SK-N-SH treated with all-trans-retinoic acid at 6 μM for 48 hours (cell line): ENCODE measurements around the gene TNFSF13.

Experiments used
- ATAC-seq: fragments of 200-7000 bp; cut with Tn5 transposase; 3 replicates; pipeline ENCODE4 v1.9.1; 2020; ENCODE audit warnings: mild to moderate bottlenecking, moderate library complexity
- ARNTL ChIP-seq: fragments of 450-650 bp; formaldehyde crosslinking; IDR thresholded peaks from 2 replicates; pipeline ENCODE4 v1.5.0; 2020; ENCODE audit warnings: low read depth, mild to moderate bottlenecking, moderate library complexity, borderline replicate concordance
- BACH2 ChIP-seq: fragments of 250-450 bp; sonication (Bioruptor Pico); IDR thresholded peaks from 2 replicates; pipeline ENCODE4 v1.9.0; 2021; ENCODE audit warnings: mild to moderate bottlenecking, borderline replicate concordance
- CREB5 ChIP-seq: fragments of 250-450 bp; sonication (Bioruptor Pico); IDR thresholded peaks from 2 replicates; pipeline ENCODE4 v1.5.1; 2020; ENCODE audit warnings: low read depth, mild to moderate bottlenecking, moderate library complexity
- CSDC2 ChIP-seq: fragments of 250-450 bp; sonication (Bioruptor Pico); IDR thresholded peaks from 2 replicates; pipeline ENCODE4 v1.5.0; 2020; ENCODE audit warnings: mild to moderate bottlenecking, moderate library complexity
- CSRNP3 ChIP-seq: fragments of 250-450 bp; sonication (Bioruptor Pico); IDR thresholded peaks from 2 replicates; pipeline ENCODE4 v1.5.1; 2021; ENCODE audit warnings: mild to moderate bottlenecking, moderate library complexity
- ESRRG ChIP-seq: fragments of 250-450 bp; sonication (Bioruptor Pico); IDR thresholded peaks from 2 replicates; pipeline ENCODE4 v1.6.1; 2021; ENCODE audit warnings: mild to moderate bottlenecking
- GLIS3 ChIP-seq: fragments of 250-450 bp; sonication (Bioruptor Pico); IDR thresholded peaks from 2 replicates; pipeline ENCODE4 v1.5.0; 2020; ENCODE audit warnings: mild to moderate bottlenecking, moderate library complexity
- ISL1 ChIP-seq: fragments of 250-450 bp; sonication (Bioruptor Pico); IDR thresholded peaks from 2 replicates; pipeline ENCODE4 v2.1.2; 2022; ENCODE audit warnings: mild to moderate bottlenecking, moderate library complexity
- OSR1 ChIP-seq: fragments of 250-450 bp; sonication (Bioruptor Pico); IDR thresholded peaks from 2 replicates; pipeline ENCODE4 v1.8.0; 2022; ENCODE audit warnings: moderate library complexity, mild to moderate bottlenecking, inconsistent platforms
- PATZ1 ChIP-seq: fragments of 250-450 bp; sonication (Bioruptor Pico); IDR thresholded peaks from 2 replicates; pipeline ENCODE4 v1.8.0; 2020; ENCODE audit warnings: mild to moderate bottlenecking, moderate library complexity, borderline replicate concordance
- POU6F1 ChIP-seq: fragments of 250-450 bp; sonication (Bioruptor Pico); IDR thresholded peaks from 2 replicates; pipeline ENCODE4 v1.8.0; 2021; ENCODE audit warnings: low read depth, mild to moderate bottlenecking, moderate library complexity, borderline replicate concordance
- PPARA ChIP-seq: fragments of 250-450 bp; sonication (Bioruptor Pico); IDR thresholded peaks from 2 replicates; pipeline ENCODE4 v1.5.0; 2020; ENCODE audit warnings: mild to moderate bottlenecking, borderline replicate concordance
- RARB ChIP-seq: fragments of 250-450 bp; sonication (Bioruptor Pico); IDR thresholded peaks from 2 replicates; pipeline ENCODE4 v1.8.0; 2021; ENCODE audit warnings: mild to moderate bottlenecking, moderate library complexity
- SNAI2 ChIP-seq: fragments of 250-450 bp; sonication (Bioruptor Pico); IDR thresholded peaks from 2 replicates; pipeline ENCODE4 v1.5.0; 2020; ENCODE audit warnings: mild to moderate bottlenecking, moderate library complexity
- TCF4 ChIP-seq: fragments of 250-450 bp; sonication (Bioruptor Pico); IDR thresholded peaks from 2 replicates; pipeline ENCODE4 v1.8.0; 2021; ENCODE audit warnings: mild to moderate bottlenecking, moderate library complexity, borderline replicate concordance
- TOX ChIP-seq: fragments of 250-450 bp; sonication (Bioruptor Pico); IDR thresholded peaks from 2 replicates; pipeline ENCODE4 v1.8.0; 2021; ENCODE audit warnings: mild to moderate bottlenecking, moderate library complexity, borderline replicate concordance
- TSHZ2 ChIP-seq: fragments of 250-450 bp; sonication (Bioruptor Pico); IDR thresholded peaks from 2 replicates; pipeline ENCODE4 v1.5.0; 2020; ENCODE audit warnings: mild to moderate bottlenecking, moderate library complexity
- ZC3H10 ChIP-seq: fragments of 250-450 bp; sonication (Bioruptor Pico); IDR thresholded peaks from 2 replicates; pipeline ENCODE4 v1.5.1; 2021; ENCODE audit warnings: mild to moderate bottlenecking, moderate library complexity
- ZFP3 ChIP-seq: fragments of 250-450 bp; sonication (Bioruptor Pico); IDR thresholded peaks from 2 replicates; pipeline ENCODE4 v1.5.0; 2020; ENCODE audit warnings: mild to moderate bottlenecking, moderate library complexity
- ZFP30 ChIP-seq: fragments of 450-650 bp; formaldehyde crosslinking; IDR thresholded peaks from 2 replicates; pipeline ENCODE4 v1.5.0; 2022; ENCODE audit warnings: mild to moderate bottlenecking, moderate library complexity
- ZNF565 ChIP-seq: fragments of 450-650 bp; formaldehyde crosslinking; conservative IDR thresholded peaks from 2 replicates; pipeline ENCODE4 v1.5.0; 2020; ENCODE audit warnings: low read depth, mild to moderate bottlenecking, moderate library complexity
- ZNF70 ChIP-seq: fragments of 450-650 bp; formaldehyde crosslinking; IDR thresholded peaks from 2 replicates; pipeline ENCODE4 v1.5.0; 2020; ENCODE audit warnings: mild to moderate bottlenecking, moderate library complexity
- ZNF8 ChIP-seq: fragments of 450-650 bp; formaldehyde crosslinking; IDR thresholded peaks from 2 replicates; pipeline ENCODE4 v1.5.0; 2020; ENCODE audit warnings: mild to moderate bottlenecking, moderate library complexity

TNFSF13 gene

GRCh38 chr17:7572588-7573323, 14.2 kb downstream of the TNFSF13 start:
- ATAC-seq, result peak; percentile 89
- no peak; the same call in 1 of the 2 replicates for TF ChIP-seq CREB5 (CRISPR knock-in tag)
- TF ChIP-seq ARNTL, result 0 out of 2 replicates have a peak, but pooled peaks have one; percentile 4
- TF ChIP-seq CSDC2 (CRISPR knock-in tag), result 0 out of 2 replicates have a peak, but pooled peaks have one; percentile 42
- peak; percentile 71 for TF ChIP-seq CSRNP3 (CRISPR knock-in tag)
- TF ChIP-seq POU6F1, result no peak
- peak; percentile 41; the same call in 1 of the 2 replicates for TF ChIP-seq ZFP30 (CRISPR knock-in tag)
- TF ChIP-seq ISL1 (CRISPR knock-in tag), result no peak
- TF ChIP-seq RARB, result peak; percentile 58; the same call in 1 of the 2 replicates
- peak; percentile 44; the same call in 1 of the 2 replicates for TF ChIP-seq TOX
- TF ChIP-seq ZNF565, result no peak
- no peak for TF ChIP-seq SNAI2
- peak; percentile 76; the same call in 1 of the 2 replicates for TF ChIP-seq PATZ1
- TF ChIP-seq TCF4 (CRISPR knock-in tag), result 0 out of 2 replicates have a peak, but pooled peaks have one; percentile 17
- no peak for TF ChIP-seq PPARA (CRISPR knock-in tag)
- TF ChIP-seq ZNF70 (CRISPR knock-in tag), result no peak; the same call in 1 of the 2 replicates
- TF ChIP-seq TSHZ2 (CRISPR knock-in tag), result no peak
- TF ChIP-seq ZFP3 (CRISPR knock-in tag), result peak; percentile 47; the same call in 1 of the 2 replicates
- peak; percentile 33 for TF ChIP-seq ESRRG
- no peak; the same call in 1 of the 2 replicates for TF ChIP-seq ZC3H10 (CRISPR knock-in tag)
- TF ChIP-seq OSR1 (CRISPR knock-in tag), result no peak
- no peak for TF ChIP-seq BACH2
- TF ChIP-seq GLIS3 (CRISPR knock-in tag), result no peak; the same call in none of the 2 replicates
- TF ChIP-seq ZNF8, result no peak; the same call in 1 of the 2 replicates

- TF ChIP-seq ARNTL (no peak), CREB5 (CRISPR knock-in tag) (0 out of 2 replicates have a peak, but pooled peaks have one; percentile 15), ESRRG (peak; percentile 62; the same call in 1 of the 2 replicates), ZFP30 (CRISPR knock-in tag) (peak; percentile 23; the same call in 1 of the 2 replicates)
- peak; percentile 44 for ATAC-seq
Observed at GRCh38 chr17:7573324-7574080, 15.0 kb downstream of the TNFSF13 start.
